Retina (tissue), 1 donor: ENCODE measurements around the gene SLC23A2.

Experiments used
- DNase-seq: peaks from one replicate; pipeline ENCODE4 v3.0.0-alpha.2; 2016

The SLC23A2 gene

DNA sequence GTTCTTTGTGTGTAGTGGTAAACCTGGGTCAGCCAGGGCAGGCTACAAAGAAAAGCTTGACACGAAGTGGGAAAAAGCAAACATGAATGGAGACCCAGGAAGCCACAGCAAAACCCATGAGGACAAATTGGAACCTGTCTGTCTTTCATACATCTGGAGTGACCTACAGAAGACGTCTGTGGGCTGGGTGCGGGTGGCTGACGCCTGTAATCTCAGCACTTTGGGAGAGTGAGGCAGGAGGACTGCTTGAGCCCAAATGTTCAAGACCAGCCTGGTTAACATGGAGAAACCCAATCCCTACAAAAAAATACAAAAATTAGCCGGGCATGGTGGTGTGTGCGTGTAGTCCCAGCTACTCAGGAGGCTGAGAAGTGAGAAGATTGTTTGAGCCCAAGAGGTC is 164.8 kb downstream of the SLC23A2 start:
- DNase-seq = no peak

DNA sequence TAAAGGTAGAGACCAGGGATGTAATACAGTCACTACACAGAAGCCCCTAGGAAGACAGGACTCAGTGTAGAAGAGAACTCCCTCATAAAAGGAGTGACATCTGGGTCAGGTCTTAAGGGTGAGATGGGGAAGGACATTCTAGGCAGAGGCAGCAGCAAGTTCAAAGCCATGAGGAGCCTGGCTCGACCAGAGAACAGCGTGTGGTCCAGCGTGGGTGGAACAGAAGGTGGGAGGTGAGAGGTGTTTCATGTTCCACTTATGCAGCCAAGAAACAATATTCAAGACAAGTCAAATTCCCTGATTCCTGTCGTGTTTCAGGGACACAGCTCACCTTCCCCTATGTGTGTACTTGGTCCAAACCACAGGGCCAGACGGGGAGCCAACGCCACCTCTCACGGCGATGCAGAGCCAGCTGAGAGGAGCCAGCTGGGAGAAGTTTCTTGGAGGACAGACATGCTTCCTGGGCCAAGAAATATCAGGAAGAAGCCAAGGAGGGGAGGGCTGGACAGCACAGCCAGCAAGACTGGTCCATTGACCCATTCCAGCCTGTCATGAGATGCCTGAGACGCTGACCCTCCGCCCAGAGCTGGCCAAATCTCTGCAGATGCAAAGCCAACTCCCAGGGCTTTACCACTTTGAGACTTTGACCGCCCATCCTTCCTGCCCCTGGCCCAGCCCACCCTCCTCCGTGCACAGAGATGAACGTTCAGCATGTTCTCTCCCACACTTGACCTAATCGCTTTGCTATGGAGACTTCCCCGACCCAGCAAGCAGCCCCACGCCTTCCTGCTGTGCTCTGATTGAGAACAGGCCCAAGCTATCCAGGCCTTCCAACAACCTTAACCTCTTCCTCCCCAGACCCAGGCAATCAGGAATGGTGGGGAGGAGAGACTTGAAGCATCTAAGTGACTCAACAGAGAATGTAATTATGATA is 165.8 kb downstream of the SLC23A2 start:
- peak; percentile 35 for DNase-seq

DNA sequence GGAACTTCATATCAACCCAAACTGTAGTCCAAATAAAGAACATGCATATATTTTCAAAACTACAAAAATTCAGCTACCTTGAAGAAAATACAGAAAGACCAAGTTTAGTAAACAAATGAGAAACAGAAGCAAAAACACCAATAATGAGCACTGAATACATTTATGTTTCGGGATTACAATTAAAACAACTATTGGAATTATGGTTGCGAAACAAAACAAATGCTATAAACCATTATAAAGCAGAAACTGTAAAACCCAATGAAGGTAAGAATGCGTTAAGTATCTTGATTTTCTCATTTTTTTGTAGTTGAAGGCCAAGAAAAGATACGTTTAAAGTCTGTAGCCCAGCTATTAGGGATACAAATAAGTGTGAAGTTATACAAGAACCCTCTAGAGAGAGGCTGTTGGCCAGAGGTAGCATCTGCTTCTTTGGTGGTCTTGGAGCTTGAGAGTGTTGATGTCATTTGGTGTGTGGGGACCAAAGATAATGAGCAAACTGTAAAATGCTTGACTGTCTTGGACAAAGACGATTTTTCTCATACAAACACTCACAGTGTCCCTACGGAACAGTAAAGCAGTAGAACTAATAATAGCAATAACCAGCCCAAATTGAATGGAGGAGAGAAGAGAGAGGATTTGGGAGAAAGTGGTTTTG is 168.1 kb downstream of the SLC23A2 start:
- no peak for DNase-seq

DNA sequence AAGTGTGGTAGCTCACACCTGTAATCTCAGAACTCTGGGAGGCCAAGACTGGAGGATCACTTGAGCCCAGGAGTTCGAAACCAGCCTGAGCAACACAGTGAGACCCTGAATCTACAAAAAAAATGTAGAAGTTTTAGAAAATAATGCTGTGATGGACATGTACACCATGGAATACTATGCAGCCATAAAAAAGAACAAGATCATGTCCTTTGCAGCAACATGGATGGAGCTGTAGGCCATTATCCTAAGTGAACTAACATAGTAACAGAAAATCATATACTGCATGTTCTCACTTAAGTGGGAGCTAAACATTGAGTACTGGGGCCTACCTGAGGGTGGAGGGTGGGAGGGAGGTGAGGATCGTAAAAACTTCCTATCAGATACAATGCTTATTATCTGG is 168.8 kb downstream of the SLC23A2 start:
- no peak for DNase-seq

DNA sequence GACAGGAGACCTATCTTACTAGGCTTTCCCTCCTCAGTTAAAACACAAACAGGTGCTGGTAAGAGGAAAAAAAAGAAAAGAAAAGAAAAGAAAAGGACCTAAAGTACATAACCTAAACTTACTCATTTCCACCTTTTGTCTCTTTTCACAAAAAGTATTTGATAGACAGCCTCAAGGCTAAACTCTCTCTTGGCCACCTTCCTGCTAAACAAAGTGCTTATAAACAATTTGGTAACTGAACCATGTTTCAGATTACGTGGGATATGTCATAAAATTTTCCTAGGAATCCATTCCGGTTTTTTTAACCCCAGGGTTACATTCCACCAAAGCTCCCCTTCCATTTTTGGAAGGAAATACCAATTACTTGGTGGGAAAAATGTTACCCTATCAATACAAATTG is 170.6 kb downstream of the SLC23A2 start:
- no peak for DNase-seq

DNA sequence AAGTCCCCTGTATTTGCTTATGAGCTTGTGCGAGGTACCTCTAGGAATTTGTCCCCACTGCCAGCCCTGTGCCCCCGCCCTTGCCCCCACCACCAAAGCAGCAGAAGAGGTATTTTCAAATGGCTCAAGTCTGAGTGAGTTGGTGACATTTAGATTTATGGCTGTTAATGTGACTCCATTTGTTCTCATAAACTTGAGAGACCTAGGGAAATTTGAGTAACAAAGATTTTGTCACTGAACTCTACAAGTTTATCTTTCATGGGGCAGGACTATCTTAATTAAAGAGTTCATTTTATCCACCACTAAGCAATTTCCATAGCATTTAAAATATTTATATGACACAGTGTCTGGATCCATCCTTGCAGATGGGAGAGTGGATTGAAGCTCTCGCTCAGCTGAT is 171.1 kb downstream of the SLC23A2 start:
- no peak for DNase-seq

DNA sequence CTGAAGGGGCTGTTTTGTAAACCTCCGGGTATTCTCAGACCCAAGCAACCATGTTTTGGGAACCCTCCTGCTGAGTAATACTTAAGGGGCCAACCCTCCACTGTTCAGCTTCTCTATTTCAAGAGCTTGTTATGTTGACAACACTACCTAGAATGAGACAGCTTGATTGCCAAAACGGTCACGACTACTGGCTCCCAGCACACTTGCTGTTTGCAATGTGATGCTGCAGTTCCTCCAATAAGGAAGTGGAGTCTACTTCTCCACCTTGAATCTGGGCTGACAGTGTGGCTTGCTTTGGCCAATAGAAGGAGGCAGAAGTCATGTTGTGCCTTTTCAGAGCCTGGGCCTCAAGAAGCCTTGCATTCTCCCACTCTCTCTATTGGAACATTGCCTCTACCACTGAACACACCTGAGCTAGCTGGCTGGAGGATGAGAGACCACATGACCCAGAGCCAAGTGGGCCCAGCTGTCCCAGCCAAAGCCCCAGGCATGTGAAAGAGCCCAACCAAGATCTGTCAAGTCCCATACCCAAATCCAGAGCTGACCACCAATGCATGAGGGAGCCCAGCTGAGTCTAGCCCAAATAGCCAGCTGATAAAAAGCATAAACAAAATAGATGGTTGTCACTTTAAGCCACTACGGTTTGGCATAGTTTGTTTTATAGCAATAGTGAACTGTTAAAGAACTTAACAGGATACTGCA is 171.6 kb downstream of the SLC23A2 start:
- DNase-seq = no peak

DNA sequence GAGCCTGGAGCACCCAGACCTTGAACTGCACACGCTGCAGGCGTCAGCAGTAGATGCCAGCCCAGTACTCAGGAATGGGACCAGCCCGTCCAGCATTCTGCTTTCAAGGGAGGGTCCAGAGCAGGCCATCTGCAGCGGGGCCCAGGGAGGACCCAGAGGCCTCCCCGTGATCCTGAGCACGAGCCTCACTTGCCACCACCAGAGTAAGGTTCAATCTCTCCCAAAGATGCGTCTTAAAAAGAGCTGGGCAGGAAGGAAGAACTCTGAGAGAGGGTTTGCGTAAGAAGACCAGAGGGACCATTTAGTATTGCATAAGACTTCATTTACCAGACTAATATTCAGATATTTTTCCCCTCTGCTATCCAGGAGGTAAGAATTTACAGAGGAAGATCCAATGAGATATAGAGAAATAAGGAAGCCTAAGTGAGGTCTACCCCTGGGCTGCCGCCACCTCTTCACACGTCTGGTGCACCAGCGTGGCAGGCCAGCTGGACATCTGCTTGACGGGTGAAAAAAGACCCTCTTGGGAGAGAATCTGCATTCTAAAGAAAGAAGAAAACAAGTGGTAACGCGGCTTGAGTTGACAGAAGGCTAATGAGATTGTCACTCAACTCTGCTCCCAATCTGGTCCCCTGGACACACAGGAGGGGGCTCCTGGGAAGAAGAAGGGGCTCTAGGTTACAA is 172.3 kb downstream of the SLC23A2 start:
- DNase-seq = no peak

DNA sequence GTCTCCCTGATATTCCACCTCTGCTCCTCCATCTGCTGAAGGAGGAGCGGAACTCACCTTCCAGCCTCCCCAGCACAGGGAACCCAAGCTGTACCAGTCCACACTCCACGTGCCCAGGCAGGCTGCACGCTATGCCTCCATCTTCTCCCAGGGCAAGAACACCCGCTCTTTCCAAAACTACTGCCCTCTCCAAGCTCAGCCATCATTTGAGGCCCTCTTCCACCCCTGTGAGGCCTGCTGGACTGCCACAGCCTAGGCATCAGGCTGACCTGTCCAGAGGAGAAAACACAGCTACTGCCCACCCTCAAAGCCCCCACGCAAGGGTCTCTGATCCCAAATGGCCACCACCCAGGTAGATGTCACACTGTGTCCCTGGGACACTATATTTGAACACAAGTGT is 179.7 kb downstream of the SLC23A2 start:
- DNase-seq = no peak

DNA sequence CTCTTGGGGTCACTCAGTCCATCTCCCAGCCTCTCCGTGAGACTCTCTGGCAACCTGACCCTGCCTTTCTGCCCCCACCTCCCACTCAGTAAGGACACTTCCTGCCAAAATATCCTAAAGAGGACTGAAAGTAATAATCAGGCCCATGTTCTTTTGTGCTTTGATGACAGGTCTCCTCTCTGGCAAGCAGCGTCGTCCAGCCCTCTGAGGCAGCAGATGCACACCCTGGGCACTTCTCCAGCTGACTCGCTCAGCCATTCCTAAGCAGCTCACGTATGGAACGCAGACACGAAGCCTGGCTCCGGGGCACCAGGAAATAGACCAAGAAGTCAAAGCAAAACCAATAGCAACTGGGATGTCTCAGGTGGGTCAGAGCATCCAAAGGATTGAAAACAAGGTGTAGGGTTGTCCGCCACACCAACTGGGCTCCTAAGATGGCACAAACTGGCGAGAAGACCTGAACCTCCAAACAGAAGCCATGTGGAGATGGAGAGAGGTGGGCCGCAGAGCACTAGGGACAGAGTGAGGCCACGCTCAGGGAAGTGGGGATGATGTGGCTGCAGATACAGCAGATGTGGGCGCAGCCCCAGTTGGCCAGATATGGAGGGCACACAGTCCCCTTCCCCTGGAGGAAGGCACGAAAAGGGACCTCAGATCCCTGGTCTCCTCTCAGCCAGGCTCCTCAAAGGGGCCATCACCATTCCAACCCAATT is 180.3 kb downstream of the SLC23A2 start:
- DNase-seq = no peak

DNA sequence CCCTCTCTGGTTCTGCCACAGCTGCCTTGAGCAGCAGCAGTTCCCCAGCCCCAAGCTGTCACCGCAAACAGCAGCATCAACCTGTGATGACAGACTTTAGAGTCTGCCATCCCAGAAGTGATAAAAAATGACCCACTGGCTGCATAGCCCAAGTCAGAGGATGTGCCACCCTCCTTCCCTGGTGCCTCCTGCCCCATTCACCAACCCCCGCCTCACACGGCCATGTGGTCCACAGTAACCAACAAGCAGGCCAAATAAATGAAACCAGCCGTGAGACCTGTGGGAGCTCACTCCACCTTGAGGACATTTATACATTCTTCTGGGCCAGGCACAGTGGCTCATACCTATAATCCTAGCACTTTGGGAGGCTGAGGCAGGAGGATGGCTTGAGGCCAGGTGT is 181.4 kb downstream of the SLC23A2 start:
- no peak for DNase-seq

DNA sequence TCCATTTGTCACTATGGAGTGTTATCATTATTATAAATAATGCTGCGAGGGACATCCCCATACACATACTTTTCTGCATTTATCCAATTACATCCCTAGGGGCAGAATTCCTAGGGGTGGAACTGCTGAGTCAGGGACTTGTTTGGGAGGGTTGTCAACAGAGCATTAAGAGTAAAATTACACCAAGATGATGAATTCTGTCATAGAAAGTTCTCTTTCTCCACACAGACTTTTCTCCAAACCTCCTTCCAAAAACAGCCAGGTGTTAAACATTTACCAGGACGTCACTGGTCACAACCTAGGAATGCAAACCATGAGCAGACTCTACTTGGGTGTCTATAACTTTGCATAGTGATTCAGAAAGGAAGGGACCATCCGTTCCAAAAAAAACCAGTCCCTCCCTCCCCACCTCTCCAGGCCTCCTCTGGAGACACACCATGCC is 184.1 kb downstream of the SLC23A2 start:
- no peak for DNase-seq

DNA sequence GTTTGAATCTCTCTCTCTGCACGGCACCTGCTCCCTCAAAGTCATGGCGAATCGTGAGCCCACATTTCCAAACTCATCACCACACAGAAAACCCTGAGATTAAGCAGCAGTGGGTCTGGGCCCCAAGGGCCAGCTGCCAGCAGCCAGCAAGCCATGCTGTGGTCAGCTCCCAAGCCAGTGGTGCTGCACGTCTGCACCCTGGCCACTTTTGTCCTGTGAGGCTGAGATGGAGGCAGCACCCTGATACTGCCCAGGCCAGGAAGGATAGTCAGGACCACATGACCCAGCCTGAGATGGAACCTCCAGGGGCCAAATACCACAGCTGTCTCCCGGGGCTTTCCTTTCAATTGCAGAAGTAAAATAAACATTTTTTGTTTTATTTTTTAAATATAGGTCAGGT is 185.7 kb downstream of the SLC23A2 start:
- no peak for DNase-seq

DNA sequence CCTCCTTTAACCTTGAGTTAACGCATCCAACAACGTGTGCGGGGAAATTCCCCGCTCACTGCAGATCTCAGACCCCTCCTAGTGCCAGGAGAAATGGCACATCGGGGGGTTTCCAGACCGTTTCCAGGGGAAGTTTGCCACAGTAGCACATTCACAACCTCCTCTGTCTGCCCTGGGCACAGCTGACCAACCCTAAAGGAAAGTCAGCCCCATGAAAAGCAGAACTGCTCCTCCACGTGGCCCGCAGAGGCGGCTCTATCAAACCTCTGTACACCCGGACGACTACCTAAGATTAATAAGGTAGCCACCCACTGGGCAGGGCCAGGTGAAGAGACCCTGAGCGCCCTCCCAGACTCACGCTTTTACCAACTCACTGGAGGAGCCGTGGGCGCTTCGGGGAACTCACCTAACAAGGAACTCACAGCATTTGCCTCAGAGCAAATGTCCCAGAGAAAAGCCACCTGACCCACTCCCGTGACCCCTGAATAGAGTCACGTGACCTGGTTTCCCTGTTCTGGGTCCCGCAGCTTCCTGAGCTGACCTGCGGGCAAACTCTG is 186.5 kb downstream of the SLC23A2 start:
- no peak for DNase-seq

DNA sequence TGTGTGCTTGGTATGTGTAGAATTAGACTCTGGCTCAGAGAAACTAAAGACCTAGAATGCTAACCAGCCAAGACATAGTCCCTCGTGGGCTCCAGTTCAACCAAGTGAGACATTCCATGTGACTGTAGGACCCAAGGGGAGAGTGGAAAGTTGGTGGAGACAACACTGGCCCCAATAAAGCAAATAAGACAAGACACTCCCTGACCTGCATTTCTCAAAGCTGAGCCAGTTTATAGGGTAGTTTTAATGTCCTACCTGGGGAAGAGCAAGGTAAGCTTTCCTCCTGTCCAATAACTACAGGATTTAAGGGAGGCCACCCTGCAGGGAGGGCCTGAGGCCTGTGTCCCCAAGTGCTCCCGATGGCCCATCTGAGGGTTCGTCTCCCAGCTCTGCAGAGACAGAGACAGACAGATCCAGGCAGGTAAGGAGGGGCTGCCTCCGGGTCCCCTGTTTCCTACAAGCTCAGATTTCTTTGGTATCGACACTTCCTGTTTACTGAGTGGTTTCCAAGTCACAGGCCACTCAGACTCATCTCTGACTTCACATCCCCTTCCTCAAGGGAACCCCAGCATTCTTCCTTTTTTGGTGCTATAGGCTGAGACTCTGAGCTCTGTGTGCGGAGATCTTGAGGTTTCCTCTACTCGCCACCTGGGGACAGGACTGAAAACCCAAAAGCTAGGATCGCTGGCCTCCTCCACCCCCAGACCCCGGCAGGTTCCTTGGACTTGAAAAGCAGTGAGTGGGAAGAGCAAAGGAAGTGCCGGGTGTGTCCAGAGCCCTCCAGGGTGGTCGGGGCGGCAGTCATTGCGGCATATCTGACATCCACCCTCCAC is 187.2 kb downstream of the SLC23A2 start:
- no peak for DNase-seq

DNA sequence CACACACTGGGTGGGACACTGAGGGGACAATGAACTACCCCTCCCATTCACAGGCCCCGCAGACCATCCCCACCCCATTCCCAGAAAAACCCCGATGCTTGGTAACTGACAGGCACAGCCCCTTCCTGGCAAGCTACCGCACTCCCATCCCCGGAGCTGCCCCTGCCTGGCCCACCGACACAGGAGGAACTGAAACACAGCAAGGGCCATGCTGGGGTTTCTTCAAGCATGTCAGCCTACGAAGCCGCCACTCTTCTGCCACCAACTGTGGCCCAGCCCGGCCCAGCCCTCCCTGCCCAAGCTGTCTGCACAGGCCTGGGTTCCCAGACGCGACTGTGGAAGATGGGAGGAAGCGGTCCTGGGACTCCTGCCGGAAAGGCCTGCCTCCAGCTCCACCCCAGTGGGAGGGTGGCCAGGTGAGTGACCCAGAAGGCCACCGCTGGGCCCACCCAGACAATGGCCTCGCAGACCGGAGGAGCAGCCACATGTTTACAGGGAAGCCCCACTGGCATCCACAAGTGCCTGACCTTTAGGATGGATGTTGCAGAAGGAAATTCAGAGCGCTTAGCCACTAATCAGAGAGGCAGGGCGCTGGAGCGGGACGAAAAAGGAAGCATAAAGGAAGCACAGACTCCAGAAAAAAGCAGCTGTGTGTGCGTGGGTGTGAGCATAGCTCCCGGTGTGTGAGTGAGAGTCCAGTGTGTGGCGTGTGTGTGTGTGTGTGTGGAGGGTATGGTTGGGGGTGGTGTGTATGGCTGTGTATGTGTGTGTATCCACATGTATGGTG is 188.0 kb downstream of the SLC23A2 start:
- DNase-seq = peak; percentile 71

DNA sequence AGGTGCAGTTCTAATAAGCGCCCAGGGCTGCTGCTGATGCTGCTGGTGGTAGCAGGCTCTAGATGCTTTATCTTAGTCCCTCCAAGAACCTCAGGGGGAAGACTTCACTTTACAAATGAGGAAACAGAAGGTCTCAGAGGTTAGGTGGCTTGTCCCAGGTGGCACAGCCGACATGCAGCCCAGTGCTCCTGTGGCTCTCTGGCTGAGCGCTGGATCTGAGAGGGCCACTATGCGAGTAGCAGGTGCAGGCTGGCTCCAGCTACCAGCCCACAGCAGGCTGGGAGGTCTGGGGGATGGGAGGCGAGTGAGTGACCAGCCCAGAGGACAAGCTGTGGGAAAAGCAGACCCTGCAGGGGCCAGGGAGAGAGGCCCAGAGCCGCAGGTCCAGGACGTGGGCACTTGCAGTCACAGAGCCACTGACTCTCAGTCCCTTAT is 188.7 kb downstream of the SLC23A2 start:
- peak; percentile 52 for DNase-seq

DNA sequence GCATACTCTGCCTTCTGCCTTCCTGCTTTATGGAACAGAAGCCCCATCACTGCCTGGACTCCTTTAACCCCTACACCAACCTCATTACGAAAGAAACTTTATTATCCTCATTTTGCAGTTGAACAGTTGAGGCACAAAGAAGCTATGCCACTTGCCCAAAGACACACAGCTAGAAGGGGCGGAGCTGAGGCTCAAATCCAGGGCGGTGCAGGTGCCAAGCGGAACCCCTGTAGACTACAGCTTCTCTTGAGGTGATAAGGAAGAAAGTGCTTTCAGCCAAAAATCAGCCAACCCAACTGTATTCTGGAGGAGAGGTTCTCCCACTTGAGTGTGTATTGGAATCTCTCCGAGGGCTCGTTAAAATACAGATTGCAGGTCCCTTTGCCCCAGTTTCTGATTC is 189.1 kb downstream of the SLC23A2 start:
- DNase-seq = no peak

DNA sequence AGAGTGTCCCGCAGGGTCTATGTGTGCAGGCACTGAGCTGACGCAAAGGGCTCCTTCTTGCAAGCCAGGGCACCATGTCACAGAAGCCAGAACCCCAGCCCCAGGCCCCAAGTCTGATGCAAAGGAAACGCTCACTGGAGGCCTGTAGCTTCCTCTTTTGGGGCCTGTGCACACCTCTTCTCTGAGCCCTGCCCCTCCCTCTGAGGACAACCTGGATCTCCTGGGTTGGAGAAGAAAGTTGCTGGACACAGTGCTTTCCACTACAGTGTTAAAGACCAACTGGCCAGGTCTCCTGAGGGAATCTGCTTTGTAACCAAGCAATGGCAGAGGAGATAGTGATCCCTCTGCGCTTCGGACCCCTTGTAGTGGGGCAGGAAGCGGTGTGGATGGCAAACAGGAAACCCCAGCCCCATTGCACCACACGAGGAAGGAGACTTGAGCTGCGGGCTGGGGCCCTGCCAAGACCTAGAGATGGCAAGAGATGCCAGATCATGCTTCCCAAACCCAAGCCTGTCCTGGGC is 189.6 kb downstream of the SLC23A2 start:
- no peak for DNase-seq

DNA sequence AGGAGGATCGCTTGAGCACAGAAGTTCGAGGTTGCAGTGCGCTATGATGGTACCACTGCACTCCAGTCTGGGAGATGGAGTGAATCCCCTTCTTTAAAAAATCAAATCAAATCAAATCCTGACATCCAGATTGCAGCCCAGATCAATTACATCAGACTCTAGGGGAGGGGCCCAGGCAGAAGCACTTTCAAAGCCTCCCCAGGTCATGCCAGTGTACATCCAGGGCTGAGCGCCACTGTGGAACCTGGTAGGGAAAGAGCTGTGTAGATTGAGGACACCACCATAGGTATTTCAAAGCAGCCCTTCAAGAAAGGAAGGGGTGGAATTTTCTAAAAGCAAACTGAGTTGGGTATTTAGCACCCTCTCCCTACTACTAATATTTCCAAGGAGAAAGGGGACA is 190.1 kb downstream of the SLC23A2 start:
- DNase-seq = no peak
